Measurements from ENCODE around the gene TUBB. TPM values are rescaled to one million over a fixed set of nuclear protein-coding genes. Genes with fewer than 3 reads are reported as not detected.

Gene TUBB
- total and polyA plus RNA-seq, 9 of the 15 experiments (the other 6 are each of a cell fraction or from before 2014, with no cell fraction given): 971 to 2,870 (median 1,478) TPM

- TF ChIP-seq RREB1 (CRISPR knock-in tag; IDR thresholded peaks at IDR 0.05): peak; percentile 76; the same call in 1 of the 2 replicates
- no peak for TF ChIP-seq SNAPC5 (CRISPR knock-in tag; IDR thresholded peaks at IDR 0.05)
- TF ChIP-seq ZC3H8 (IDR thresholded peaks at IDR 0.05): no peak
- peak; percentile 94; the same call in 1 of the 2 replicates for TF ChIP-seq GATAD2B (IDR thresholded peaks at IDR 0.05; ENCODE audit: borderline replicate concordance)
- peak; percentile 68; the same call in 1 of the 2 replicates for TF ChIP-seq E2F5 (CRISPR knock-in tag; IDR thresholded peaks at IDR 0.05)
- no peak for TF ChIP-seq ZFX (CRISPR knock-in tag; IDR thresholded peaks at IDR 0.05)
- no peak for TF ChIP-seq ZNF449 (CRISPR knock-in tag; IDR thresholded peaks at IDR 0.05)
- TF ChIP-seq ZBTB5 (IDR thresholded peaks at IDR 0.05): 0 out of 2 replicates have a peak, but pooled peaks have one; percentile 31
- TF ChIP-seq ADNP (tag; IDR thresholded peaks at IDR 0.05): no peak
- TF ChIP-seq TCF3 (CRISPR knock-in tag; IDR thresholded peaks at IDR 0.05): no peak
- no peak for TF ChIP-seq MCM3 (IDR thresholded peaks at IDR 0.05)
- 0 out of 2 replicates have a peak, but pooled peaks have one; percentile 27 for TF ChIP-seq ELK3 (CRISPR knock-in tag; IDR thresholded peaks at IDR 0.05)
- TF ChIP-seq THAP7 (CRISPR knock-in tag; IDR thresholded peaks at IDR 0.05): peak; percentile 79; the same call in 1 of the 2 replicates
- TF ChIP-seq ELF4 (CRISPR knock-in tag; IDR thresholded peaks at IDR 0.05): peak; percentile 69
- TF ChIP-seq RNF2 (IDR thresholded peaks at IDR 0.05): no peak; the same call in 1 of the 2 replicates
Observed at GRCh38 chr6:30721198-30722024, 1.3 kb downstream of the TUBB start (continued).

Data from K562 (cell line).